GM12878 (cell line): ENCODE measurements around the gene ITPKB. TPM values are rescaled to one million over a fixed set of nuclear protein-coding genes. Genes with fewer than 3 reads are reported as not detected.
A peak's percentile ranks its signal among the peaks of the same experiment; 100 is the strongest.

Experiments
- ATAC-seq: fragments of 200-7000 bp; cut with Tn5 transposase; 3 replicates; pipeline ENCODE4 v1.9.1; 2020; ENCODE audit warnings: mild to moderate bottlenecking, moderate library complexity
- BruUV-seq: library from RNA; stranded (reverse); fragments of 400-500 nt; replicated peaks from 2 replicates; lab custom pipeline; 2021; lab: Mats Ljungman, UMichigan
- CTCF ChIA-PET: fragments of 300-600 bp; sonication (Branson Sonifier 250); formaldehyde crosslinking; extraction: SDS; loops from one replicate; lab custom pipeline; 2021; ENCODE audit warnings: inconsistent platforms; lab: Yijun Ruan, JAX
- POLR2A ChIA-PET: fragments of 350-600 bp; formaldehyde crosslinking; extraction: SDS; loops from one replicate; lab custom pipeline; 2021; ENCODE audit warnings: inconsistent platforms; lab: Charles Lee
- RAD21 ChIA-PET: fragments of 300-600 bp; sonication (Branson Sonifier 250); formaldehyde crosslinking; loops from one replicate; lab custom pipeline; 2023; ENCODE audit warnings: antibody characterized with exemption; ENCODE audit not compliant: unreplicated experiment; lab: Charles Lee
- SMC1A ChIA-PET: fragments of 300-600 bp; sonication (Branson Sonifier 250); formaldehyde crosslinking; loops from one replicate; lab custom pipeline; 2023; ENCODE audit not compliant: unreplicated experiment, uncharacterized antibody; lab: Charles Lee
- DNase-seq: peaks from one replicate; pipeline ENCODE4 v3.0.0-alpha.2; 2011; ENCODE audit warnings: low read depth, low spot score
- FAIRE-seq: peaks from 3 replicates; lab custom pipeline; 2011; peaks lifted over from hg19 to GRCh38; lab: Jason Lieb, UNC
- H2AFZ ChIP-seq: 2 replicates; pipeline ENCODE4 v1.6.0; 2011; ENCODE audit warnings: low read depth, low read length, control low read depth; ENCODE audit not compliant: control insufficient read depth
- H3K27ac ChIP-seq: 2 replicates; pipeline ENCODE4 v1.5.1; 2011; ENCODE audit warnings: control low read depth; ENCODE audit not compliant: control insufficient read depth, insufficient read depth
- H3K27me3 ChIP-seq, 2 experiments: replicated peaks in 1 of 2; 2 replicates each; pipeline versions ENCODE4 v1.6.0 to v1.6.1; 2011; ENCODE audit warnings: low read length in 1 of 2; ENCODE audit not compliant: control insufficient read depth in 2 of 2, insufficient read depth in 2 of 2
- H3K36me3 ChIP-seq, 2 experiments: 2 replicates each; pipeline ENCODE4 v1.5.1; 2011; ENCODE audit warnings: low read length in 1 of 2; ENCODE audit not compliant: control insufficient read depth in 2 of 2, insufficient read depth in 2 of 2
- H3K4me1 ChIP-seq: 2 replicates; pipeline ENCODE4 v1.6.1; 2011; ENCODE audit warnings: mild to moderate bottlenecking, low read length, moderate library complexity, mixed read lengths; ENCODE audit not compliant: control insufficient read depth, insufficient read depth
- H3K4me2 ChIP-seq: 2 replicates; pipeline ENCODE4 v1.6.0; 2011; ENCODE audit warnings: control low read depth; ENCODE audit not compliant: control insufficient read depth, insufficient read depth
- H3K4me3 ChIP-seq: fragments of 200-600 bp; sonication (generic); 2 replicates; pipeline ENCODE4 v1.5.1; 2016
- H3K79me2 ChIP-seq: 2 replicates; pipeline ENCODE4 v1.6.0; 2011; ENCODE audit warnings: low read length; ENCODE audit not compliant: control insufficient read depth, insufficient read depth
- H3K9ac ChIP-seq: 2 replicates; pipeline ENCODE4 v1.8.0; 2011; ENCODE audit warnings: low read length, control low read depth, mixed read lengths; ENCODE audit not compliant: control insufficient read depth, insufficient read depth
- H3K9me3 ChIP-seq: replicated peaks from 3 replicates; pipeline ENCODE4 v1.5.1; 2011; ENCODE audit warnings: mild to moderate bottlenecking, low read length; ENCODE audit not compliant: control insufficient read depth, insufficient read depth
- H4K20me1 ChIP-seq: 2 replicates; pipeline ENCODE4 v1.6.0; 2011; ENCODE audit not compliant: control insufficient read depth, insufficient read depth
- ASH2L ChIP-seq: fragments of 300-600, 200-600 bp; sonication (generic); IDR thresholded peaks from 2 replicates; pipeline ENCODE4 v1.6.1; 2017; ENCODE audit warnings: low read depth, mild to moderate bottlenecking, borderline replicate concordance
- BRCA1 ChIP-seq: IDR thresholded peaks from 2 replicates; pipeline ENCODE4 v1.6.1; 2011; ENCODE audit warnings: low read depth, low read length, improper control_type of control experiment
- IRF4 ChIP-seq: IDR thresholded peaks from 2 replicates; pipeline ENCODE4 v1.6.1; 2011; ENCODE audit warnings: low read depth, low read length
- NFIC ChIP-seq: IDR thresholded peaks from 2 replicates; pipeline ENCODE4 v1.6.1; 2012; ENCODE audit warnings: low read depth, mild to moderate bottlenecking, inconsistent platforms, low read length, moderate library complexity
- SMAD1 ChIP-seq: fragments of 450-650 bp; IDR thresholded peaks from 2 replicates; pipeline ENCODE4 v1.6.1; 2018; ENCODE audit warnings: mild to moderate bottlenecking, low read depth; ENCODE audit not compliant: partially characterized antibody
- SP1 ChIP-seq: IDR thresholded peaks from one replicate; pipeline ENCODE4 v1.6.1; 2011; ENCODE audit warnings: low read depth, low read length
- SPI1 ChIP-seq: IDR thresholded peaks from 2 replicates; pipeline ENCODE4 v1.6.1; 2011; ENCODE audit warnings: low read depth, mild to moderate bottlenecking, low read length, moderate library complexity, borderline replicate concordance; ENCODE audit not compliant: insufficient read depth
- SREBF1 ChIP-seq: IDR thresholded peaks from 2 replicates; pipeline ENCODE4 v1.6.1; 2012; ENCODE audit warnings: mild to moderate bottlenecking, low read length
- SREBF2 ChIP-seq: IDR thresholded peaks from 2 replicates; pipeline ENCODE4 v1.6.1; 2012; ENCODE audit warnings: mild to moderate bottlenecking, low read length
- SUZ12 ChIP-seq: fragments of 200-600 bp; sonication (generic); IDR thresholded peaks from one replicate; pipeline ENCODE4 v1.6.1; 2018; ENCODE audit warnings: antibody characterized with exemption, mild to moderate bottlenecking; ENCODE audit not compliant: unreplicated experiment
- TARDBP ChIP-seq: IDR thresholded peaks from 2 replicates; pipeline ENCODE4 v1.6.1; 2016; ENCODE audit warnings: borderline replicate concordance
- ZNF592 ChIP-seq: fragments of 450-650 bp; IDR thresholded peaks from 2 replicates; pipeline ENCODE4 v1.6.1; 2017; ENCODE audit warnings: mild to moderate bottlenecking, moderate library complexity
- WGBS: methylation state at CpG from one replicate; pipeline ENCODE4 v1.1.6; 2016; ENCODE audit warnings: low lambda C conversion rate; ENCODE audit not compliant: insufficient replicate concordance, insufficient coverage; ENCODE audit errors: missing lambda C conversion rate; 5-methylcytosine and 5-hydroxymethylcytosine counted together
- in situ Hi-C: fragments of 300-500 bp; cut with MboI; formaldehyde crosslinking; loops from 9 replicates; pipeline ENCODE4 v1.14.3; 2018; ENCODE audit warnings: mixed read lengths
- intact Hi-C: fragments of 100-400 bp; cut with micrococcal nuclease; formaldehyde crosslinking; loops from one replicate; pipeline ENCODE4 v1.14.2; 2022; ENCODE audit not compliant: unreplicated experiment
- polyA plus RNA-seq, 11 experiments: library from polyadenylated mRNA; depleted of rRNA in 4 of 11; unstranded in 6 of 11; stranded (reverse) in 5 of 11; fragments of >200 nt; fragmentation: Nextera tagmentation in 4 of 11; fragmentation: Illumina TruSeq in 1 of 11; extraction: Ambion mirVana in 4 of 11; extraction: Trizol in 1 of 11; gene quantifications; 1 replicate in 1 of 11; 2 replicates in 10 of 11; pipeline versions ENCODE4 v1.2.1 to v1.2.3, GENCODE V29; 2011 to 2016; ENCODE audit warnings: inconsistent platforms in 2 of 11, missing spikeins in 2 of 11, low read depth in 1 of 11
- total RNA-seq, 4 experiments: library from RNA; depleted of rRNA in 3 of 4; stranded (reverse); fragments of >200 nt in 3 of 4; fragmentation: Illumina TruSeq in 1 of 4; extraction: Trizol in 1 of 4; gene quantifications; 2 replicates each; pipeline versions ENCODE4 v1.2.1 to v1.2.3, GENCODE V29; 2013 to 2021

ITPKB gene
- total and polyA plus RNA-seq, 10 of the 15 experiments (the other 5 are each of a cell fraction or from before 2014, with no cell fraction given), result 1.3 to 38.7 (median 12.9) TPM

- TF ChIP-seq ZNF592 (no peak), SREBF2 (no peak), SMAD1 (no peak), ASH2L (no peak)
These were observed 95.9 kb downstream of the ITPKB start (continued) for GRCh38 chr1:226643177-226643576.

- Histone ChIP-seq H3K4me2 (no peak overlapping the region), H4K20me1 (no peaks in the 10 kb centered on the region), H3K36me3 (peaks cover 7 to 36% of the 10 kb centered on the region in 2 experiments; a peak in 3 of 4 replicates), H3K79me2 (no peaks in the 10 kb centered on the region; the same call in 1 of the 2 replicates), H3K27ac (peak overlapping the region; percentile 64), H3K4me3 (no peak overlapping the region), H3K9me3 (no peaks in the 10 kb centered on the region), H3K9ac (no peak overlapping the region; the same call in 1 of the 2 replicates), H2AFZ (no peak overlapping the region), H3K4me1 (peaks cover 27% of the 10 kb centered on the region), H3K27me3 (no peaks in the 10 kb centered on the region)
- ATAC-seq, result no peak
- RAD21 ChIA-PET, result interaction anchor here (0.7 to 3.5 kb wide), 15 partner anchors 7 to 241 kb away, joined by 3 to 26 read pairs (median 7); partner anchors contain the start of gene ITPKB
- DNase-seq, result no peak
- intact Hi-C loops, result no loop called here
- in situ Hi-C loops, result no loop called here
- CTCF ChIA-PET, result interaction anchor here (1.0 to 4.1 kb wide), 11 partner anchors 9 to 186 kb away, joined by 3 to 27 read pairs (median 8); no protein-coding TSS in a partner anchor
- no peak for TF ChIP-seq SP1
- TF ChIP-seq NFIC, result no peak
- no peak for TF ChIP-seq BRCA1
- no peak for TF ChIP-seq TARDBP
- TF ChIP-seq SUZ12, result no peak
- TF ChIP-seq SPI1, result no peak
- no peak for TF ChIP-seq SREBF1
- no peak for TF ChIP-seq IRF4
- TF ChIP-seq SMAD1, result no peak
- no TSS peak for BruUV-seq
- no peak for FAIRE-seq
- SMC1A ChIA-PET, result interaction anchor here (0.7 to 4.0 kb wide), 9 partner anchors 10 to 240 kb away, joined by 3 to 18 read pairs (median 4); no protein-coding TSS in a partner anchor
- 98% methylated on average over 7 of the region's 8 CpGs for WGBS
- POLR2A ChIA-PET, result interaction anchor here (1.2 to 2.7 kb wide), 3 partner anchors 9 to 183 kb away, joined by 4 to 14 read pairs (median 12); no protein-coding TSS in a partner anchor
These were observed 96.7 kb downstream of the ITPKB start for GRCh38 chr1:226642421-226642820.
